Fibroblast of villous mesenchyme (primary cell): ENCODE data around the gene PRF1. TPM values are rescaled to one million over a fixed set of nuclear protein-coding genes. Genes with fewer than 3 reads are reported as not detected.
"Not testable (repeated sequence)": the region's sequence is repeated elsewhere in the genome, so short reads cannot be mapped to it uniquely, and the experiment has no call there.

Experiments used
- DNase-seq: peaks from one replicate; pipeline ENCODE4 v3.0.0-alpha.2; 2010; ENCODE audit warnings: low read depth
- H3K4me3 ChIP-seq: 2 replicates; pipeline ENCODE4 v1.5.1; 2011; ENCODE audit warnings: low read depth, mild to moderate bottlenecking, low read length
- CTCF ChIP-seq: IDR thresholded peaks from 2 replicates; pipeline ENCODE4 v1.5.1; 2012; ENCODE audit warnings: low read depth, mild to moderate bottlenecking, low read length; ENCODE audit not compliant: insufficient read depth
- total RNA-seq: library from RNA; depleted of rRNA; stranded (reverse); fragments of >200 nt; gene quantifications from 2 replicates; pipeline ENCODE4 v1.2.3, GENCODE V29; 2012

PRF1 gene
- total RNA-seq, 1 donor: not detected

GRCh38 chr10:70586348-70586930 lies 16.1 kb downstream of the PRF1 start:
- no peak overlapping the region for H3K4me3 ChIP-seq
- no peak for DNase-seq
- no peak for TF ChIP-seq CTCF

GRCh38 chr10:70585578-70586169 lies 16.9 kb downstream of the PRF1 start:
- TF ChIP-seq CTCF: no peak
- no peak for DNase-seq
- H3K4me3 ChIP-seq: no peak overlapping the region

GRCh38 chr10:70584909-70585544 lies 17.5 kb downstream of the PRF1 start:
- no peak overlapping the region for H3K4me3 ChIP-seq
- DNase-seq: peak; percentile 41
- TF ChIP-seq CTCF: no peak

GRCh38 chr10:70584366-70584765 lies 18.2 kb downstream of the PRF1 start:
- no peak for DNase-seq
- TF ChIP-seq CTCF: no peak

GRCh38 chr10:70583669-70584037 lies 18.9 kb downstream of the PRF1 start:
- no peak overlapping the region for H3K4me3 ChIP-seq
- no peak for DNase-seq
- no peak for TF ChIP-seq CTCF

More at GRCh38 chr10:70584366-70584765, 18.2 kb downstream of the PRF1 start:
- H3K4me3 ChIP-seq: no peak overlapping the region

- no peak for DNase-seq
- H3K4me3 ChIP-seq: no peak overlapping the region
- TF ChIP-seq CTCF: no peak
These were observed 19.5 kb downstream of the PRF1 start for GRCh38 chr10:70582793-70583668.

- DNase-seq, H3K4me3 ChIP-seq: not testable (repeated sequence)
These were observed 21.4 kb downstream of the PRF1 start for GRCh38 chr10:70581176-70581575.
